HG02798 (cell line): Measurements from ENCODE around the gene KDM5A.
"Not testable (repeated sequence)": the region's sequence is repeated elsewhere in the genome, so short reads cannot be mapped to it uniquely, and the experiment has no call there.

Experiments
- ATAC-seq: cut with Tn5 transposase; IDR thresholded peaks from one replicate; pipeline ENCODE4 v1.9.1; 2021; ENCODE audit warnings: mild to moderate bottlenecking; ENCODE audit not compliant: unreplicated experiment, poor library complexity

The KDM5A gene

GRCh38 chr12:243381-243780 is 145.7 kb downstream of the KDM5A start:
- ATAC-seq, result no peak

DNA sequence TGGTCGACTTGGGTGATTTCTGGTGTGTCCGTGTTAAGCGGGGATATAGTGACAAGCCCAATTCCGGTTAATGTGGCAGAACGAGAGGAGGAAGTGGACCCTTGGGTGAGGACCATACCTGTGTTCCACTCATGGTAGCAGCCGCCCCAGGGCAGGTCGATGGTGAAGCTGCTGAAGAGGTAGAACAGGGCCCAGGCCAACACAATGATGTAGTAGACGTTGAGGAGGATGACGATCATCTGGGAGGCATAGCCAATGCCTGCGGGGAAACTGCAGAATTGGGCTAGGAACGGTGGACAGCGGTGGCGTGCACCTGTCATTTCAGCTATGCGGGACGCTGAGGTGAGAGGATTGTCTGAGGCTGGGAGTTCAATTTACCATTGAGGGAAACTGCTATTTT is 146.6 kb downstream of the KDM5A start:
- ATAC-seq, result no peak

GRCh38 chr12:241266-241665 is 147.9 kb downstream of the KDM5A start:
- ATAC-seq, result no peak

DNA sequence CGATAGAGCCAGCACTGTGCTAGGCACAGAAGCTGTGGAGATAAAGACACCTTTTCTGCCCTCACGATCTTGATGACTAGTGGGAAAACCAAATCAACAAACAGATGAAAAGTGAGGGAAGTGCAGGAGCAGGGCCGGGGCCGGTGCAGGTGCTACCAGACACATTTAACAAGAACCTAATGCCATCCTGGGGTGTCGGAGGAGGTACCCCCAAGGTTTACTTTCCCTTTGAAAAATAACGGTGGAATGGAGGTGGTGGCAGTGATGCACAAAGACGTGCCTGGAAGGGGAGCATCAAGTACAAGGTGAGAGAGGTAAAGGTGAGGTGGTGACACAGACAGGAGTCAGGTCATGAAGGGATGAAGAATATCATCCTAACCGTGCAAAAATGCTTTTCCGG is 148.6 kb downstream of the KDM5A start:
- no peak for ATAC-seq

GRCh38 chr12:238736-239398 is 150.3 kb downstream of the KDM5A start:
- ATAC-seq, result no peak

GRCh38 chr12:238116-238515 is 151.0 kb downstream of the KDM5A start:
- ATAC-seq, result no peak

DNA sequence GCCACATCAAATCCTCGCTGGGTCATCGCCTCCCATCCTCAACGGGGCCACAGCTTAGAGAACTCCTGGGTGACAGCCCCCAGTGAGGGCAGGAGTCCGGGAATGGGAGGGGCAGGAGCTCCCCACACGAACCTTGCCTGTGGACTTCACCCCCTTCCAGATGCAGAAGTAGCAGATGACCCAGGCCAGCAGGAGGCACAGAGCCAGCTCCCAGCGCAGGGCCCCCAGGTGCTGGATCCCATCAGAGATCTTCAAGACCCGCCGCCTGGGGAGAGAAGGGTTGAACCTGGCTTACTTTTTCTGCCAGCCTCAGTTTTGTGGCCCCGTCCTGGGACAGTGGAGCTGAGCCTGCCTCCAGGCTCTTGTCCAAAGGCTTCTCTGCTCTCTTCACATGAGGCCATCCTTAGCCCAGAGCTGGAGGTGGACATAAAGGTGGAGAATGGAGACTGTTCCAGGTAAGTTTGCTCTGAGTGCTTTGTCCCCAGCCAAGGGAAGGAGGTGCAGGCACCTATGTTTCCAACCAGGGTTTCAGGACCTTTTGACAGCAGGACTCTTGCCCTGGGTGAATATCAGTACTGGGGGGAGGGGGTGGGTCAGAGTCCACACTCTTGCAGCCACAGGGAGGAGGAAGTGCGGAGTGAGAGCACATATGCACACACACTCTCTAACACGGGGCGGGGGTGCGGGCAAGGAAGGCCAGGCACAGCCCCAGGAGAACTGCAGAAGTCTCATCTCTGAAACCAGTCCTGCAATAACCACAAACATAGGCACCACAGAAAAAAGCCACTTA is 151.9 kb downstream of the KDM5A start:
- ATAC-seq, result no peak

- ATAC-seq, result no peak
These were observed 152.7 kb downstream of the KDM5A start for GRCh38 chr12:236445-236844.

DNA sequence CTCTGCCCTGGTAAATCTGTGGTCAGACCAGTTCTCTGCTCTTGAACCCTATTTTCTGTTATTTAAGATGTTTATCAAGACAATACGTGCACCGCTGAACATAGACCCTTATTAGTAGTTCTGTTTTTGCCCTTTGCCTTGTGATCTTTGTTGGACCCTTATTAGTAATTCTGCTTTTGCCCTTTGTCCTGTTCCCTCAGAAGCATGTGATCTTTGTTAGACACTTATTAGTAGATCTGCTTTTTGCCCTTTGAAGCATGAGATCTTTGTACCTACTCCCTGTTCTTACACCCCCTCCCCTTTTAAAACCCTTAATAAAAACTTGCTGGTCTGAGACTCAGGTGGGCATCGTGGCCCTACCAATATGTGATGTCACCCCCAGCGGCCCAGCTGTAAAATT is 153.2 kb downstream of the KDM5A start:
- not testable (repeated sequence) for ATAC-seq

GRCh38 chr12:234891-235415 is 154.2 kb downstream of the KDM5A start:
- no peak for ATAC-seq

- no peak for ATAC-seq
These were observed 155.1 kb downstream of the KDM5A start for GRCh38 chr12:234019-234418.

DNA sequence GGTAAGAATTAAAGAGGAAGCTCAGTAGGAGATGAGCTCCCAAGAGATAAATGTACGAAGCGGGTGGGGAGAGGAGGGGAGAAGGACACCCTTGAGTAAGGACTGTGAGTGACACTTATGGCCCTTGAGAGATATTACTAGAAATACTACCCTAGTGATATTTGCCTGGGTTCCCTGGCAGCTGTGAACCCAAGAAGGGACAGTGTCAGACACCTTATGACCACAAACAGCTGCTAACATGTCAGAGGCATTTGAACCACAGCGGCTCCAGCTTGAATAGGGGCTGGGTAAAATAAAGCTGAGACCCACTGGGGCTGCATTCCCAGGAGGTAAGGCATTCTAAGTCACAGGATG is 155.5 kb downstream of the KDM5A start:
- no peak for ATAC-seq

- ATAC-seq, result no peak
These were observed 156.1 kb downstream of the KDM5A start for GRCh38 chr12:232731-233614.

- no peak for ATAC-seq
These were observed 158.0 kb downstream of the KDM5A start for GRCh38 chr12:230925-231671.
